HG02623 (cell line): ENCODE results near the gene ZNF613.
"Not testable (repeated sequence)": the region's sequence is repeated elsewhere in the genome, so short reads cannot be mapped to it uniquely, and the experiment has no call there.

Experiments used
- ATAC-seq: cut with Tn5 transposase; IDR thresholded peaks from one replicate; pipeline ENCODE4 v1.9.1; 2021; ENCODE audit warnings: moderate library complexity; ENCODE audit not compliant: unreplicated experiment

ZNF613 gene

DNA sequence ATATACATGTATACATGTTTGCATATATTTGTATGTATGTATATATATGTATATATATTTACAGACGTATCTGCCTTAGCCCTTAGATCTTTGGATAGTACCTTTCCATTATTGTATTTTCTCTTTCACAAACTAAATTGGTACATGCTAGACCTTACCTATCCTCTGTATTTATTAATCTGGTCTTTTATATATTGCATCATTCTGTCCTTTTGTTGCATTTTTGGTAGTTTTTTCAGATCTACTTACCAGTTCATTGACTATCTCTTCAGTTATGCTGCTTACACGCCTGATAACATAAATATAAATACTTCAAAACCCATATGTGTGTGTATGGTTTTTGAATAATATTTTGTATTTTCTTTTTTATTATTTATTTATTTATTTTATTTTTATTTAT, 11.7 kb downstream of the ZNF613 start:
- ATAC-seq = no peak

DNA sequence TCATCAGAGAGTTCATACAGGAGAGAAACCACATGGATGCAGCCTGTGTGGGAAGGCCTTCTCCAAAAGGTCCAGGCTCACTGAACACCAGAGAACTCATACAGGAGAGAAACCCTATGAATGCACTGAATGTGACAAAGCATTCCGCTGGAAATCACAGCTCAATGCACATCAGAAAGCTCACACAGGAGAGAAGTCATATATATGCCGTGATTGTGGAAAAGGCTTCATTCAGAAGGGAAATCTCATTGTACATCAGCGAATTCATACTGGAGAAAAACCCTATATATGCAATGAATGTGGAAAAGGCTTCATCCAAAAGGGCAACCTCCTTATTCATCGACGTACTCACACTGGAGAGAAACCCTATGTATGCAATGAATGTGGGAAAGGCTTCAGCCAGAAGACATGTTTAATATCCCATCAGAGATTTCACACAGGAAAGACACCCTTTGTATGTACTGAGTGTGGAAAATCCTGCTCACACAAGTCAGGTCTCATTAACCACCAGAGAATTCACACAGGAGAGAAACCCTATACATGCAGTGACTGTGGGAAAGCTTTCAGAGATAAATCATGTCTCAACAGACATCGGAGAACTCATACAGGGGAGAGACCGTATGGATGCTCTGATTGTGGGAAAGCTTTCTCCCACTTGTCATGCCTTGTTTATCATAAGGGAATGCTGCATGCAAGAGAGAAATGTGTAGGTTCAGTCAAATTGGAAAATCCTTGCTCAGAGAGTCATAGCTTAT, 17.7 kb downstream of the ZNF613 start:
- no peak for ATAC-seq

DNA sequence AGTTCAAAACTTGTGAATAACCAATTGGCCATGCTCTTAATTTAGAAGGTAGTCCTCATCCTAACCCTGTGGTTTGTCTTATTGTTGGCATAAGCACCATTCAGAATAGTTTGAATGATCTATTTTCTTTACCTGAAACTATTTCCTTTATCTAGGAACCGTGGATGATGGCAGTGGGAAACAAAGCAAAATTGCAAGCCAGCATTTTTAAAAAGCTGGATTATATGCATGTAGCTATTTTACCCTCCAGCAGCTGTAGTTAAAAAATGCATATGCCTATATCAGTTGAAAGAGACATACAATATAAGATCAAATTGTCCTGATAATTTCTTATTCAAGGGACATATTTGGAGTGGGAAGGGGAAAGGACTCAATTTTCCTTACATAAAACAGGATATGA, 19.3 kb downstream of the ZNF613 start:
- ATAC-seq = no peak

DNA sequence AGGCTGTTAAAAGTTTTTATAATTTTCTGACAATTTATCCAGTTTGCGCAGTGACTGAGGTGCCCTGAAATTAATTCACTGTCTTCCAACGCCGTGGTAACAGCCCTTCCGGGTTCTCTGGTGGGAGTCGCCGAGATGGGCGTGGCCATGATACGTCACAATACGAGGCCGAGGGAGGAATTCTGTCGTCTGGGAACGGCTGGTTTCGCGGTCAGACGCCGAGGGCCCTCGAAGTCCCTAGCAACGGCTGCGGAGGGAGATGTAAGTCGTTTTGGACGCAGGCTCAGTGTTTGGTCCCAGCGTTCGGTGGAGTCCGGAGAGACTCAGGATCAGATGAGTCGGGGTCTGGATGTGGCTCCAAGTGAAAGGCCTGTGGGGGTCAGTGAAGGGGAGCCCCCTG, 21.7 kb downstream of the ZNF613 start:
- ATAC-seq = no peak

DNA sequence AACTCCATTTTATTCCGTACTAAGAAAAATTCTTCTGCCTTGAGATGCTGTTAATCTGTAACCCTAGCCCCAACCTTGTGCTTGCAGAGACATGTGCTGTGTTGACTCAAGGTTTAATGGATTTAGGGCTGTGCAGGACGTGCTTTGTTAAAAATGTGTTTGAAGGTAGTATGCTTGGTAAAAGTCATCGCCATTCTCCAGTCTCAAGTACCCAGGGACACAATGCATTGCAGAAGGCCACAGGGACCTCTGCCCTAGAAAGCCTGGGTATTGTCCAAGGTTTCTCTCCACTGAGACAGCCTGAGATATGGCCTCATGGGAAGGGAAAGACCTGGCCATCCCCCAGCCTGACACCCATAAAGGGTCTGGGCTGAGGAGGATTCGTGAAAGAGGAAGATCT, 30.6 kb downstream of the ZNF613 start:
- ATAC-seq = not testable (repeated sequence)

DNA sequence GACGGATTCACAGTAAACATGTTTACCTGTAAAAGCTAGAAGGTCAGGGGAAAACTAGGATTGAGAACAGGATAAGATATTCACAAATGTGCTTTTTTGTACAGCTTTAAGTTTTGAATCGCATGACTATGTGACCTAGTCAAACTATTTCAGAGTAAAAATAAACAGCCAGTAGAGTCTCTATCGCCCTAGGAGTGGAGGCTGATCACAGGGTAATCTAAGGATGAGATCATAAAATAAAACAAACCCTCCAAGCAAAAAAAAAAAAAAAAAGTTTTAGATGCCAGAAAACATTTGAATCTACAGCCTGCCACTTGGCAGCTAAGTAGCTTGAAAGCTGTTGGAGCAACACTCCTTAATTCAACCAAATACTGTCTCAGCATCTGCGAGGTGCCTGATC, 32.5 kb downstream of the ZNF613 start:
- no peak for ATAC-seq

DNA sequence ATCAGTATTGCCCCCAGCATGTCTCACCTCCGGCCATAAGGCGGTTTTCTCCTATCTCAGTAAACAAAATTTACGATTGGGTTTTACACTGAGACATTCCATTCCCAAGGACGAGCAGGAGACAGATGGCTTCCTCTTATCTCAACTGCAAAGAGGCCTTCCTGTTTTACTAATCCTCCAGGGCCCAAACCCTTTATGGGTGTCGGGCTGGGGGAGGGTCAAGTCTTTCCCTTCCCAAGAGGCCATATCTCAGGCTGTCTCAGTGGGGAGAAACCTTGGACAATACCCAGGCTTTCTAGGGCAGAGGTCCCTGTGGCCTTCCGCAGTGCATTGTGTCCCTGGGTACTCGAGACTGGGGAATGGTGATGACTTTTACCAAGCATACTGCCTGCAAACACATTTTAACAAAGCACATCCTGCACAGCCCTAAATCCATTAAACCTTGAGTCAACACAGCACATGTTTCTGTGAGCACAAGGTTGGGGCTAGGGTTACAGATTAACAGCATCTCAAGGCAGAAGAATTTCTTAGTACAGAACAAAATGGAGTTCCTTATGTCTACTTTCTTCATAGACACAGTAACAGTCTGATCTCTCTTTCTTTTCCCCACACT, 33.5 kb downstream of the ZNF613 start:
- ATAC-seq = not testable (repeated sequence)

DNA sequence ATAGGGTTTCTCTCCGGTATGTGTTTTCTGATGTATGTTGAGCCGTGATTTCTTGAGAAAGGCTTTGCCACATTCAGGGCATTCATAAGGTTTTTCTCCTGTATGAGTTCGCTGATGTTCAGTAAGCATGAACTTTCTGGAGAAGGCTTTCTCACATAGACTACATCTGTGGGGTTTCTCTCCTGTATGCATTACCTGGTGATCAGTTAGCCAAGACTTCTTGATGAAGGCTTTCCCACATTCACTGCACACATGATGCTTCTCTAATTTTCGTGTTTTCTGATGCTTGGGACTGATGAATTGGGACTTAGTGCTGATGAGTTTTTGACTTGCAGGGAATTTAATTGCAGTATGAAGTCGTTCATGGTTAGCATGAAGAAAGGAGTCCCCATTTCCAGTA, 38.3 kb downstream of the ZNF613 start:
- no peak for ATAC-seq

DNA sequence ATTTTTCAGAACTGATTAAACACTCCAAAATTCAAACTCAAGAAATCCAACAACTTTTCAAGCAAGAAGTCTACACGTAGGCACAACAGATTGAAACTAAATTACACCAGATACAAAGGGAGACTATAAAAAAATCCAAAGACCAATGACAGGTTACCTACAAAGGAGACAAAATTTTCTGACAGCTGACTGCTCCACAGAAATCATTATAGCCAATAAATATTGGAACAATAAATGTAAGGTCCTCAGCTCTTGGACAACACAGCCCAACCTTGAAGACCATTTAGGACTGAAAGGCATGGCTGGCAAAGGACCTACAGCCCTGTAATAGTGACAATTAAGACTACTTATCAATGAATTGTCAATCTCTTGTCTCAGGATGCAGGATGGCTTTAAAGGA, 43.4 kb downstream of the ZNF613 start:
- no peak for ATAC-seq

DNA sequence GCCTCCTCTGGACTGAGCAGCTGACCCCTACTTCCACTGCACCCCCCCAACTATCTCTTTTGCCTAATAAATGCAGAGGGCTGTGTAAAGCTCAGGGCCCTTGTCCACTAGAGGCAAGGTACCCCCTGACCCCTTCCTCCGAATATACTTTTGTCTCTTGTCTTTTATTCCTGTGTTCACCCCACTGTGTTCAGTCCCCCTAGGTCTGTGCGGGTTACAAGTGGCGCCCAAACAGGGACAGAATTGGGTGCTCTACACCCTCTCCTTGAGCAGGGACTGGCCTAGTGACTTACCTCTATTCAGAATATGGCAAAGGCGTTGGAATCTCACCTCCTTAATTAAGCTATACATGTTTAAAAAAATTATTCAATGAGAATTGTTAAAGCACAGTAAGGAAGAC, 44.4 kb downstream of the ZNF613 start:
- ATAC-seq = no peak

DNA sequence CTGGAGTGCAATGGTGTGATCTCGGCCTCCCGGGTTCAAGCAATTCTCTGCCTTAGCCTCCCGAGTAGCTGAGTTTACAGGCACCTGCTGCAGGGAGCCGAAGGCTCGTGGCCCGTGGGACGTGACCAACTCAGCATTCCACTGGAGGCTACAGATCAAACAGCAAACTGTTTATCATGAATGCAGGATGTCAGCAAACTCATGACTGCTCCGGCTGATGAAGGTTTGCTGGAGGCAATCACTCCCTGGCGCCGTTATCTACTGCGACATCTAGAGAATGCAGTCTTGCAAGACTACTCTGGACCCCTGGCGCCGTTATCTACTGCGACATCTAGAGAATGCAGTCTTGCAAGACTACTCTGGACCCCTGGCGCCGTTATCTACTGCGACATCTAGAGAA, 48.5 kb downstream of the ZNF613 start:
- not testable (repeated sequence) for ATAC-seq

DNA sequence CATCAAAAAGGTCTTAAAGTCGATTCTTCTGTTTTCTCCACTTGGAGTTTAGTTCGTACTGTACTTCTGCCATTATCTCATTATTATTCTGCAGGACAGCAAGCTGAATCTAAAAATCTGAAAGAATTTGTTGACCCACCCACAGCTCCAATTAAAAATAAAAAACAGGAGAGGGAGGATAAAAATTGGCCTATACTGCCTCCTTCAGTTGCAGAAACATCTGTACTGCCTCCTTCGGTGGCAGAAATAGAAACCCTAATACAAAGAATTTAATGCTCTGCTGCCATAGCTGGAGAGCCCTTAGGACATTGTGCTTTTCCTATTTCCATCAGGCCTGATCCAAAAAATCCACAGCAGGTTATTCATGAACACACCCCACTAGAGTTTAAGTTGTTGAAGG, 49.6 kb downstream of the ZNF613 start:
- ATAC-seq = no peak

DNA sequence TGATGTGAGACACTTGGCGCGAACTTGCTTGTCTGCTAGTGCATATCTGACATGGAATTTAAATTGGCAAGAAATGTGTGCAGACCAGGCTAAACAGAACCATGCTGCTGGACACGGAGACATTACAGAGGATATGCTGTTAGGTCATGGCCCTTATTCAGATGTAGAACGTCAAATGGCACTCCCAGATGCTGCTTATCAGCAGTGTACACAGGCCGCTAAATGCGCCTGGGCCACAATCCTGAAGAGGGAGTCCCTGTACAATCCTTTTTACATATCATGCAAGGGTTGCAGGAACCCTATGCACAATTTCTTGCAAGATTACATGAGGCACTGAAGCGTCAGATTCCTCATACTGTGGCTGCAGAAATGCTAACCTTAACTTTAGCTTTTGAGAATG, 50.1 kb downstream of the ZNF613 start:
- no peak for ATAC-seq

DNA sequence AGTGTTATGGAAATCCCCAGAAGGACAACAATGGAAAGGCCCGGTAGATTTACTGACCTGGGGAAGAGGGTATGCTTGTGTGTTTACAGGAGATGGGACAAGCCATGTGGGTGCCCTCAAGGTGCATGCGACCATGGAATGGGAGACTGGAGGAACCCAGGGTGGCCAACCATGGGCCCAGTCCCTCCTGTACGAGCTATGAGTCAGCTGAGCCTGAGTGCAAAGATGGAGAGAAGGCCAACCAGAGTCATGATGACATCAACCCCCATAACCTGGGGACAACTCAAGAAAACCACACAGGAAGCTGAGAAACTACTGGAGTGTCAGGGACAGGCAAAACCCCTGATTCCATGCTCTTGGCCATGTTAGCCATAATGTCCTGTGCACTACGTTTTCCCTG, 51.6 kb downstream of the ZNF613 start:
- ATAC-seq = no peak

DNA sequence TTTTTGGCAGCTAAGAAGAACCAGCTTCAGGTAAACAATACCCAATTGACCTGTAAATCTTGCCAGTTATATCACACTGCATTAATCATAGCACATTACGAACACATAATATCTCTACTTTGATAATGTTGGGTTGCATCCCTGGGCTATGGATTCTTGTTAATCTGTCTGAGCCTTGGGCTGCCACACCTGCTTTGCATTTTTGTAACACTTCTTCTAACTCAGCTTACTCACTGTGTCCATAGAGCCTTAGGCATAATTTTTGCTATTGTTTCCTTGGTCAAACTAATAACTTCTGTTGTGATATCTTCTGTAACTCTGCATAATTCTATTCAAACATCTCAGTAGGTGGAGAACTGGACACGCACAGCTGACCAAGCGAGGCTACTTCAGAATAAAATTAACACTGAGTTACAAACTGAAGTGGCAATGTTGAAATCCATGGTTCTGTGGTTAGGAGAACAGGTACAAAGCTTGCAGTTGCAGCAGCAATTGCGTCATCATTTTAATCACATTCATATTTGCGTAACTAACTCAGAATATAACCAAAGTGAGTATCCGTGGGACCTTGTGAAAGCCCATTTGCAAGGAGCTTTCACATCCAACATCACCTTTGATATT, 53.0 kb downstream of the ZNF613 start:
- ATAC-seq = no peak

DNA sequence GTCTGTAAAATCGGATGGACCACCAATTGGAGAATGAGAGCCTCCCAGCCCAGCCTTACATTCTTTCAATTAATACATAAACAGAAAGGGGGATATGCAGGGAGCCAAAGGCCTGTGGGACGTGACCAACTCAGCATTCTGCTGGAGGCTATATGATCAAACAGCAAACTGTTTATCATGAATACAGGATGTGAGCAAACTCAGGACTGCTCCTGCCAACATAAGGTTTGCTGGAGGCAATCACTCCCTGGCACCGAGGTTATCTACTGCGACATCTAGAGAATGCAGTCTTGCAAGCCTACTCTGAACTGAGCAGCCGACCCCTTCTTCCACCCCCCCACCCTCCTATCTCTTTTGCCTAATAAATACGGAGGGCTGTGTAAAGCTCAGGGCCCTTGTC, 53.7 kb downstream of the ZNF613 start:
- not testable (repeated sequence) for ATAC-seq

DNA sequence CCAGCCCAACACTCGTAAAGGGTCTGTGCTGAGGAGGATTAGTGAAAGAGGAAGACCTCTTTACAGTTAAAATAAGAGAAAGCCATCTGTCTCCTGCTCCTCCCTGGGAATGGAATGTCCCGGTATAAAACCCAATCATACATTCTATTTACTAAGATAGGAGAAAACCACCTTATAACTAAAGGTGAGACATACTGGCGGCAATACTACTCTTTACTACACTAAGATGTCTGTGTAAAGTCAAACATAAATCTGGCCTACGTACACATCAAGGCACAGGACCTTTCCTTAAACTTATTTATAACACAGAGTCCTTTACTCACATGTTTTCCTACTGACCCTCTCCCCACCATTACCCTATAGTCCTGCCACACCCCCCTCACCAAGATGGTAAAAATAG, 56.1 kb downstream of the ZNF613 start:
- ATAC-seq = no peak

DNA sequence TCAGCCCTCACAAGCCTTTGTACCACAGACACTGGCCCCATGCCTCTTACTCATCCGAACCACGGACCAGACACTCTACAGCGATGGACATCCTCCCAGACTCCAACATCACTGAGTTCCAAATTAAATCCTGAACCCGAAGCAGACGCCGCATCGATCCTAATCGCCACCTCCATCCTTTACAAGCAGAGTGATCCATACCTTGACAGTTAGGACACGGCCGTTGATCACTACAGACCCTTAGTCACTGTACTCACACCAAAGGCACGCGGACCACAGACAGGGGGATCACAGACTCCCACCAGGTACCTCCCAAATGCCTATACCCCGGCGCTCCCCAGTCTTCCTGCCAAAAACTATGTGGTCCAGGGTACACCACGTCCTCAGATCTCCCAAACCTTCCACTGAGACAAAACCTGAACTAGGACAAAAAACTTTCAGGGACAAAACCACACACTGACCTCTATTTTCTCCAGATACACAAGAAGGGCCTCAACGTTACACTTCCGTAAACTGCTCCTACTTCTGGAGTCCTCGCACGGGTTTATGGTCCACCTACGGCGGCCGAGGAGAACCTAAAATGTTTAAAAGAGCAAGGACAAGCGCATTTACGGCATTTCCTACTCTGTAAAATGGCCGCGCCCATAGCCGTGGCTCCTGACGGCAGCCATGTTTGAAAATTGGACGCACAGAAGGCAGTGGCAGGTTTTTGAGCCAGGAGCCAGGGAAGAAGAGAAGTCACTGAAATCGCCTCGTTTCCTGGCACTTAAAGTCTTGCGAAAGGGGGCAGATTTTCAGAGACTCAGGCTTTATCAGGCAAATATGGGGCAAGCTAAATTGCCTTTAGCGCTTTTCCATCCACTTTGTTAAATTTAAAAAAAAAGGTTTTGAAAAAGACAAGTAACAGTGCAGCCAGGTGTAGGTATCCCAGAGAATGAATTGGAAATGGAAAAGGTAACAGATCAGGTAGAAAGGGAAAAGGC, 59.3 kb downstream of the ZNF613 start, which contains the start of gene ZNF350:
ZNF350 (minus strand) TSS at position 532 of the 983 bp plus-strand sequence. CDS start 12,480 bp downstream, outside the sequence.
- peak; percentile 77 for ATAC-seq

DNA sequence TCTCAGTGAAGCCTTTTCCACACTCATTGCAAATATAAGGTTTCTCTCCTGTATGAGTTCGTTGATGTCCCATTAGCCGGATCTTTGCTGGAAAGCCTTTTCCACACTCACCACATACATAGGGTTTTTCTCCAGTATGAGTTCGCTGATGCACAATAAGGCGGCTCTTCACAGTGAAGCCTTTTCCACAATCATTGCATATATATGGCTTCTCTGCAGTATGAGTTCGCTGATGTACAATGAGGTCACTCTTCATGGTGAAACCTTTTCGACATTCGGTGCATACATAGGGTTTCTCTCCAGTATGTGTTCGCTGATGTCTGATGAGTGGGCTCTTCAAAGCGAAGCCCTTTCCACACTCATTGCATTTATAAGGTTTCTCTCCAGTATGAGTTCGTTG, 66.2 kb downstream of the ZNF613 start:
- ATAC-seq = no peak

DNA sequence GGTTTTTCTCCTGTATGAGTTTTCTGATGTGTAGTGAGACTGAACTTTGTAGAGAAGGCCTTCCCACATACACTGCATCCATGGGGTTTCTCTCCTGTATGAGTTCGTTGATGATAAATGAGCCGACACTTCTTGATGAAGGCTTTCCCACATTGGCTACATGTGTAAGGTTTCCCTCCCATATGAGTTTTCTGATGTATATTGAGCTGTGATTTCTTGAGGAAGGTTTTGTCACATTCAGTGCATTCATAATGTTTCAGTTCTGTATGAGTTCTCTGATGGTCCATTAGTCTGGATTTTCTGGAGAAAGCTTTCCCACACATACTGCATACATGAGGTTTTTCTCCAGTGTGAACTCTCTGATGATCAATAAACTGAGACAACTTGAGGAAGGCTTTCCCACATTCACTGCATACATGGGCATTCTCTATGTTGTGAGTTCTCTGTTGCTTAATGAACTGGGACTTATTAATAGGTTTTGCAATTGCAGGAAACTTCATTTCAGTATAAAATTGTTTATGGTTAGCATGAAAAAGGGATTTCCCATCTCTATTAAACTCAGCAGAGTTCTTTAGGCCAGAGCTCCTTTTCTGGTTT, 66.9 kb downstream of the ZNF613 start:
- ATAC-seq = no peak
